ENCODE measurements around the gene POLH.

POLH gene

DNA sequence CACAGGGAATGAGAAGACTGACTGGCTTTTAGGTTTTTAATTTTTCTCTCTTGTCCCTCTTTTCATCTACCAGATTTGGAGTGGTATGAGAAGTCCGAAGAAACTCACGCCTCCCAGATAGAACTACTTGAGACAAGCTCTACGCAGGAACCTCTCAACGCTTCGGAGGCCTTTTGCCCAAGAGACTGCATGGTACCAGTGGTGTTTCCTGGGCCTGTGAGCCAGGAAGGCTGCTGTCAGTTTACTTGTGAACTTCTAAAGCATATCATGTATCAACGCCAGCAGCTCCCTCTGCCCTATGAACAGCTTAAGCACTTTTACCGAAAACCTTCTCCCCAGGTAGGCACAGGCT, 60.3 kb downstream of the POLH start:
- H3K36me3 ChIP-seq (replicated peaks) = peaks cover 31% of the 10 kb centered on the region
- H3K4me3 ChIP-seq (ENCODE audit: low read depth, low read length) = peak overlapping the region; percentile 95
- in situ Hi-C loops (cut with HindIII; ENCODE audit: low pct_ligation_motif_present, low sequenced_read_pairs) = no loop called here
- TF ChIP-seq, protein P1, sequence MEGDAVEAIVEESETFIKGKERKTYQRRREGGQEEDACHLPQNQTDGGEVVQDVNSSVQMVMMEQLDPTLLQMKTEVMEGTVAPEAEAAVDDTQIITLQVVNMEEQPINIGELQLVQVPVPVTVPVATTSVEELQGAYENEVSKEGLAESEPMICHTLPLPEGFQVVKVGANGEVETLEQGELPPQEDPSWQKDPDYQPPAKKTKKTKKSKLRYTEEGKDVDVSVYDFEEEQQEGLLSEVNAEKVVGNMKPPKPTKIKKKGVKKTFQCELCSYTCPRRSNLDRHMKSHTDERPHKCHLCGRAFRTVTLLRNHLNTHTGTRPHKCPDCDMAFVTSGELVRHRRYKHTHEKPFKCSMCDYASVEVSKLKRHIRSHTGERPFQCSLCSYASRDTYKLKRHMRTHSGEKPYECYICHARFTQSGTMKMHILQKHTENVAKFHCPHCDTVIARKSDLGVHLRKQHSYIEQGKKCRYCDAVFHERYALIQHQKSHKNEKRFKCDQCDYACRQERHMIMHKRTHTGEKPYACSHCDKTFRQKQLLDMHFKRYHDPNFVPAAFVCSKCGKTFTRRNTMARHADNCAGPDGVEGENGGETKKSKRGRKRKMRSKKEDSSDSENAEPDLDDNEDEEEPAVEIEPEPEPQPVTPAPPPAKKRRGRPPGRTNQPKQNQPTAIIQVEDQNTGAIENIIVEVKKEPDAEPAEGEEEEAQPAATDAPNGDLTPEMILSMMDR (IDR thresholded peaks at IDR 0.05; ENCODE audit: low read depth, low read length, missing control alignments) = no peak
- DNase-seq = peak; percentile 14
- H3K27me3 ChIP-seq (replicated peaks) = no peaks in the 10 kb centered on the region
- H3K27ac ChIP-seq = peak overlapping the region; percentile 64

DNA sequence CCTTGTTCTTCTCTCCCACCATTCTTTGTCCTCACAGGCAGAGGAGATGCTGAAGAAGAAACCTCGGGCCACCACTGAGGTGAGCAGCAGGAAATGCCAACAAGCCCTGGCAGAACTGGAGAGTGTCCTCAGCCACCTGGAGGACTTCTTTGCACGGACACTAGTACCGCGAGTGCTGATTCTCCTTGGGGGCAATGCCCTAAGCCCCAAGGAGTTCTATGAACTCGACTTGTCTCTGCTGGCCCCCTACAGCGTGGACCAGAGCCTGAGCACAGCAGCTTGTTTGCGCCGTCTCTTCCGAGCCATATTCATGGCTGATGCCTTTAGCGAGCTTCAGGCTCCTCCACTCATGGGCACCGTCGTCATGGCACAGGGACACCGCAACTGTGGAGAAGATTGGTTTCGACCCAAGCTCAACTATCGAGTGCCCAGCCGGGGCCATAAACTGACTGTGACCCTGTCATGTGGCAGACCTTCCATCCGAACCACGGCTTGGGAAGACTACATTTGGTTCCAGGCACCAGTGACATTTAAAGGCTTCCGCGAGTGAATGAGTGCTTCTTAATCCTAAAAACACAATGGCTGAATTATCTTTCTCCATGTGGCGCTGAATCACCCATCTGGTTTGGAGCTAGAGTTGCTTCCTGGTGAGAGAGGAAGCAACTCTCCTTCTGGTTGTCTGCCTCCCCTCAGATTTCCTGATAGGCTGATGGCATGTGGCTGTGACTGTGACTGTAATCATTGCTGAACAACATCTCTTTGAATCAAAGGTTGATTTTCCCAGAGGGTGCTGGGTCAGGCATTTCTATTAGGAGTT, 64.2 kb downstream of the POLH start:
- in situ Hi-C loops (cut with HindIII; ENCODE audit: low pct_ligation_motif_present, low sequenced_read_pairs) = no loop called here
- Histone ChIP-seq H3K27me3 (replicated peaks) (no peaks in the 10 kb centered on the region), H3K4me3 (ENCODE audit: low read depth, low read length) (no peak overlapping the region), H3K27ac (no peak overlapping the region), H3K36me3 (replicated peaks) (peaks cover 41% of the 10 kb centered on the region)
- TF ChIP-seq, protein P1 (IDR thresholded peaks at IDR 0.05; ENCODE audit: low read depth, low read length, missing control alignments) = no peak
- no peak for DNase-seq

DNA sequence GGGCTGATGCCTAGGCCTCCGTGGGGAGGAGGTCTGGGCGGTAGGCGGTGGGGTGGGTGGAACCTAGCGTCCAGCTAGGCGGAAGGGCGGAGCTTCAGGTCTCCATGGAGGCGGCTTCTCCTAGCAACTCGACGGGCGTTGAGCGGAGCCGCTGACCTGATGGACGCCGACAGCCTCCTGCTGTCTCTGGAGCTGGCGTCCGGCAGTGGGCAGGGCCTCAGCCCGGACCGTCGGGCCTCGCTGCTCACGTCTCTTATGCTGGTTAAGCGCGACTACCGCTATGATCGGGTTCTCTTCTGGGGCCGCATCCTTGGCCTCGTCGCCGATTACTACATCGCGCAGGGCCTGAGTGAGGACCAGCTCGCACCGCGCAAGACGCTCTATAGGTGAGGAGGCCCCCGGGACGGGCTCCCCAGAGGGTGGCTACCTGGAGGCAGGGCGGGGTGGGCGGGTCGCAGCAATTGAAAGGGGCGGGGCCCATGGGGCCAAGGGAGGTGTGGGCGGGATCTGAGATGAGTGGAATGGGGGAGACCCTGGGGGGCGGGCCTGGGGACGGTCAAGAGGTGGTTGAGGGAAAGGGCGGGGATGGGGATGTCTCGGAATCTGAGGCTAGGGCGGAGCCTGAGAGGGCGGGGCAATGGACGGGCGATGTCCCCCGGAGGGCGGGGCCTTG, 69.1 kb downstream of the POLH start, which contains the start of gene RSPH9:
Gene RSPH9 (plus strand): TSS at position 97 of the 673 bp plus-strand sequence. CDS start 63 bp downstream, at position 160.
- Histone ChIP-seq H3K4me3 (ENCODE audit: low read depth, low read length) (peak within 1 kb of the TSS; percentile 66), H3K27me3 (replicated peaks) (no peaks in the 10 kb centered on the region), H3K36me3 (replicated peaks) (peaks cover 20% of the 10 kb centered on the region), H3K27ac (peak within 1 kb of the TSS; percentile 39)
- in situ Hi-C loops (cut with HindIII; ENCODE audit: low pct_ligation_motif_present, low sequenced_read_pairs) = no loop called here
- TF ChIP-seq, protein P1 (IDR thresholded peaks at IDR 0.05; ENCODE audit: low read depth, low read length, missing control alignments) = no peak
- DNase-seq = peak; percentile 74

DNA sequence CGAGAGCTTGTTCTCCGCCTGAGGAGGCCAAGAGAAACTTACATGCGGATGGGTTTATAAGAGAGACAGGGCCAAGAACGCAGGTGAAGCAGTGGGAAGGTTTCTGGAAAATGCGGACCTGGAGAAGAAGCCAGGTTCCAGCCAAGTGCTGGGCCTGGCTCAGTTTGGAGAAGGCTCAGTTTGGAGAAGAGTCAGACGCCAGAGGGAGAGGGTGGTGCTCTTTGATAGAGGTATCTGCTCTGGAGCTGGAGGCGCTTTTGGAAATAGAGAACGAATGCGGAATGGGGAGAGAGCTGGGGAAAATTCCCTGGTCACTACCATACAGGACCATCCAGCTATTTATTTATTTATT, 69.6 kb downstream of the POLH start:
- Histone ChIP-seq H3K27me3 (replicated peaks) (no peaks in the 10 kb centered on the region), H3K27ac (no peak overlapping the region), H3K36me3 (replicated peaks) (peaks cover 15% of the 10 kb centered on the region), H3K4me3 (ENCODE audit: low read depth, low read length) (peak overlapping the region; percentile 66)
- TF ChIP-seq, protein P1 (IDR thresholded peaks at IDR 0.05; ENCODE audit: low read depth, low read length, missing control alignments) = no peak
- in situ Hi-C loops (cut with HindIII; ENCODE audit: low pct_ligation_motif_present, low sequenced_read_pairs) = no loop called here
- no peak for DNase-seq

DNA sequence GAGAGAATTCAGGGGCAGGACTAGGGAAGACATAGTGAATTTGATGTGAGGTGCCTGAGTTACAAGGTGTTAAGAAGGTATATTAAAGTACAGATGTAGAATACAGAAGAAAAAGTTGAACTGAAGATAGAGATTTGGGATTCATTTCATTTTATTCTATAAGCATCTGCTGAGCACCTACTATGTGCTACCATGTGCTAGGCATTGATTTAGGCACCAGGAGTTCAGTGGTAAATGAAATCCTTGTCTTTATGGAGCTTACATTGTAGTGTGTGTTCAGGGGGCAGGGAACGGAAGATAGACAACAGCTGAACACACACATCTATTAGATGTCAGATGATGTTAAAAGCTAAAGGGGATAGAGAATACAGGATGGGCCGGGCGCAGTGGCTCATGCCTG, 71.6 kb downstream of the POLH start:
- no peaks in the 10 kb centered on the region for H3K27me3 ChIP-seq (replicated peaks)
- in situ Hi-C loops (cut with HindIII; ENCODE audit: low pct_ligation_motif_present, low sequenced_read_pairs) = no loop called here
- no peak overlapping the region for H3K4me3 ChIP-seq (ENCODE audit: low read depth, low read length)
- DNase-seq = no peak
- peaks cover 2% of the 10 kb centered on the region for H3K36me3 ChIP-seq (replicated peaks)
- H3K27ac ChIP-seq = no peak overlapping the region
- TF ChIP-seq, protein P1 (IDR thresholded peaks at IDR 0.05; ENCODE audit: low read depth, low read length, missing control alignments) = no peak

Measured in brain microvascular endothelial cell (primary cell).